Fibroblast of peridontal ligament (primary cell): Measurements from ENCODE around the gene PIP5K1B.
"Not testable (repeated sequence)": the region's sequence is repeated elsewhere in the genome, so short reads cannot be mapped to it uniquely, and the experiment has no call there.

Experiments used
- DNase-seq: peaks from one replicate; pipeline ENCODE4 v3.0.0-alpha.2; 2010; ENCODE audit errors: extremely low read depth

The PIP5K1B gene

GRCh38 chr9:69027355-69028097, 322.5 kb downstream of the PIP5K1B start:
- DNase-seq: peak; percentile 49

GRCh38 chr9:69028754-69029153, 323.7 kb downstream of the PIP5K1B start:
- DNase-seq: no peak

GRCh38 chr9:69029535-69029934, 324.5 kb downstream of the PIP5K1B start:
- no peak for DNase-seq

DNA sequence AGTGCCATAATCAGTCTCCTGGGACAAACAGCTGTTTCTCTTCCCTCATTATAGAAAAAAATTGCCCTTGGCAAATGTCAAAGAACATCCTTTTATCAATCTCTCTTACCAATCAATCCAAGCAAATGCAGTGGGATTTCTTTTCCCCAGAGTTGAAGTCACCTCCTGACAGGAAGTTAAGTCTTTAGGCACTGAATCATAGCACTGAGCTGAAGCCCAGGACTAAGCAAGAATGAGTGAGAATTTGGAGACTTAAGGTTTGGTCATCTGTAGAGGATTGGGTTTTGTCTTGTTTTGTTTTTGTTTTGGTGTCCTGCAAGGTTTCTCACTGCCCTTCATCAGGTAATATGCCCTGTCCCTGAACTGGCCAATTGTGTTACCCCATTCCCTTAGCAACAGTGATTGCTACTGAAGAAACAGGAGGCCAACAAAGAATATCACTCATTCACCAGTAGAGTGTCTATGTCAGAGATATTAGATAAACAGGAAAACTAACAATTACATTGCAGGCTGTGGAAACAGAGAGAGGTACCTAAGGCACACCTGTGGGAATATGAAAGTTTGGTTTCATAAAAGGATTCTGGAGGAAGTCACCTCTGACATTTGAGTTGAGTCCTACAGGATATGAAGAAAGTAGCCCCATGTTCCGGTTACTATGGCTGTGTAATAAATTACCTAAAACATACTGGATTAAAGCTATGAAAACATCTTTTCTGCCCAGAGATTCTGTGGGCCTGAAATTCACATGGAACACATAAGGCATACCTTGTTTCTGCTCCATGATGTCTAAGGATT, 326.0 kb downstream of the PIP5K1B start:
- peak; percentile 7 for DNase-seq

GRCh38 chr9:69034071-69034470, 329.0 kb downstream of the PIP5K1B start:
- DNase-seq: no peak

DNA sequence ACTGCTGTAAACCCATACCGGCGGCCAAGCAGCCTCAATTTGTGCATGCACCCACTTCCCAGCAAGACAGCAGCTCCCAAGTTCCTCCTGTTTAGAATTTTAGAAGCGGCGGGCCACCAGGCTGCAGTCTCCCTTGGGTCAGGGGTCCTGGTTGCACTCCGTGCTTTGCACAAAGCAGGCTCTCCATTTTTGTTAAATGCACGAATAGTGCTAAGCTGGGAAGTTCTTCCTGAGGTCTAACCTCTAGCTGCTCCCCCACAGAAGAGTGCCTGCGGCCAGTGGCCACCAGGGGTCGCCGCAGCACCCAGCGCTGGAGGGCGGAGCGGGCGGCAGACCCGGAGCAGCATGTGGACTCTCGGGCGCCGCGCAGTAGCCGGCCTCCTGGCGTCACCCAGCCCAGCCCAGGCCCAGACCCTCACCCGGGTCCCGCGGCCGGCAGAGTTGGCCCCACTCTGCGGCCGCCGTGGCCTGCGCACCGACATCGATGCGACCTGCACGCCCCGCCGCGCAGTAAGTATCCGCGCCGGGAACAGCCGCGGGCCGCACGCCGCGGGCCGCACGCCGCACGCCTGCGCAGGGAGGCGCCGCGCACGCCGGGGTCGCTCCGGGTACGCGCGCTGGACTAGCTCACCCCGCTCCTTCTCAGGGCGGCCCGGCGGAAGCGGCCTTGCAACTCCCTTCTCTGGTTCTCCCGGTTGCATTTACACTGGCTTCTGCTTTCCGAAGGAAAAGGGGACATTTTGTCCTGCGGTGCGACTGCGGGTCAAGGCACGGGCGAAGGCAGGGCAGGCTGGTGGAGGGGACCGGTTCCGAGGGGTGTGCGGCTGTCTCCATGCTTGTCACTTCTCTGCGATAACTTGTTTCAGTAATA, 330.6 kb downstream of the PIP5K1B start, which contains the start of gene FXN:
Gene FXN, plus strand, starts transcription at position 315 of the 871 bp plus-strand sequence. Its CDS starts 31 bp downstream, at position 346.
- DNase-seq: peak; percentile 72

DNA sequence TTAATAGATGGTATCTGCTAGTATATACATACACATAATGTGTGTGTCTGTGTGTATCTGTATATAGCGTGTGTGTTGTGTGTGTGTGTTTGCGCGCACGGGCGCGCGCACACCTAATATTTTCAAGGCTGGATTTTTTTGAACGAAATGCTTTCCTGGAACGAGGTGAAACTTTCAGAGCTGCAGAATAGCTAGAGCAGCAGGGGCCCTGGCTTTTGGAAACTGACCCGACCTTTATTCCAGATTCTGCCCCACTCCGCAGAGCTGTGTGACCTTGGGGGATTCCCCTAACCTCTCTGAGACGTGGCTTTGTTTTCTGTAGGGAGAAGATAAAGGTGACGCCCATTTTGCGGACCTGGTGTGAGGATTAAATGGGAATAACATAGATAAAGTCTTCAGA, 331.3 kb downstream of the PIP5K1B start:
- DNase-seq: no peak

- no peak for DNase-seq
Measured at GRCh38 chr9:69036799-69037198, 331.8 kb downstream of the PIP5K1B start.

DNA sequence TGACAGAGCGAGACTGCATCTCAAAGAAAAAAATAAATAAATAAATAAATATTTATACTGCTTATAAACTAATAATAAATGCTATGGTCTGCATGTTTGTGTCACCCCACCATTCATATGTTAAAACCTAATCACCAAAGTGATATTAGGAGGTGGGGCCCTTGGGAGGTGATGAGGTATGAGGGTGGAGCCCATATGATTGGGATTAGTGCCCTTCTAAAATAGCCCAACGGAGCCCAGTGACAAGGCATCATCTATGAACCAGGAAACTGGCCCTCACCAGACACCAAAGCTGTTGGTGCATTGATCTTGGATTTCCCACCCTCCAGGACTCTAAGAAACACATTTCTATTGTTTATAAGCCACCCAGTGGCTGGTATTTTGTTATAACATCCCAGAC, 335.6 kb downstream of the PIP5K1B start:
- DNase-seq: no peak

GRCh38 chr9:69044240-69045219, 339.5 kb downstream of the PIP5K1B start:
- DNase-seq: peak; percentile 27

DNA sequence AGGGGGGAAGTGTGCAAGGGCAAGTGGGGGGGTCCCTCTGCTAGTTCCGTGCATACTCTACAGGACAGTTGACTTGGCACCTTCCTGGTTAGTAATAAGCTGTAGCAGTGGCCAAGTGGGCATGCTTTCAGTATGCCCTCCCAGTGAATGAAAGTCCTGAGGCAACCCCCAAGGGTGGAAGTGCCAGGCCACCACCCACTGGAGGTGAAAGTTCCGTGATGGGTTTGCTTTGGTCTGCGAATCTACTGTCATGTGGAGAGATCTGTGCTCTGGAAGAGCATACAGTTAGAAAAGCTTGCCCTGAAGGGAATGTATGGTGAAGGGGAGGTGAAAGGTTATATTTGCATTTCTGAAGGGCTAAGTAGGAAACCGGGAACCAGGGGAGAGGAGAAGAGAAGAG, 340.8 kb downstream of the PIP5K1B start:
- no peak for DNase-seq

- no peak for DNase-seq
Measured at GRCh38 chr9:69046723-69047122, 341.7 kb downstream of the PIP5K1B start.

DNA sequence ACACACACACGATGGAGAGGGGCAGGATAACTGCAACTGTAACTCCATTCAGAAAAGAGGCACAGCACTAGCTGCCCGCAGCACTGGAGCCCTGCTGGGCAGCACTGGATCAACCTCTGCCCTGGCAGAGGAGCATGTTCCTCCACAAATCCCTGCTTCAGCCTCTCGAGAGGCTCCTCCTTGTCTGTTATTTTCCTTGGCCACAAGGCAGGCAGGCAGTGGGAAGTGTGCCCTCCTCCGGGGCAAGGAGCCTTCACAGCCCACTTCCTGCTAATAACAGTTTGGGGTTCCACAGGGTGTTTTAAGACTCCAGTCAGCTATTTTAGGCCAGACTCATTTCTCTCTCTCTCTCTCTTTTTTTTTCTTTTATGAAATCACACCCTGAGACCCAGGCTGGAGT, 342.3 kb downstream of the PIP5K1B start:
- no peak for DNase-seq

GRCh38 chr9:69049094-69049493, 344.1 kb downstream of the PIP5K1B start:
- DNase-seq: no peak

- not testable (repeated sequence) for DNase-seq
Measured at GRCh38 chr9:69050936-69051335, 345.9 kb downstream of the PIP5K1B start.

GRCh38 chr9:69054989-69055388, 349.9 kb downstream of the PIP5K1B start:
- DNase-seq: no peak

GRCh38 chr9:69056191-69056815, 351.3 kb downstream of the PIP5K1B start:
- no peak for DNase-seq

GRCh38 chr9:69058101-69058500, 353.1 kb downstream of the PIP5K1B start:
- no peak for DNase-seq
